GM23338 (cell line): ENCODE results near the gene FOXQ1. TPM values are rescaled to one million over a fixed set of nuclear protein-coding genes. Genes with fewer than 3 reads are reported as not detected.

Experiments
- ATAC-seq: fragments of 200-7000 bp; cut with Tn5 transposase; 3 replicates; pipeline ENCODE4 v1.9.1; 2020
- DNase-seq: peaks from one replicate; pipeline ENCODE4 v3.0.0-alpha.2; 2015; ENCODE audit warnings: low spot score
- H2AFZ ChIP-seq: fragments of 200-600 bp; sonication (generic); 2 replicates; pipeline ENCODE4 v1.8.0; 2016; ENCODE audit warnings: antibody characterized with exemption, mild to moderate bottlenecking, moderate library complexity
- H3F3A ChIP-seq: fragments of 200-600 bp; sonication (generic); replicated peaks from 2 replicates; pipeline ENCODE4 v1.8.0; 2017; ENCODE audit warnings: antibody characterized with exemption, mixed run types, low read depth
- H3K27ac ChIP-seq: fragments of 200-600 bp; sonication (generic); 2 replicates; pipeline ENCODE4 v1.6.1; 2016; ENCODE audit warnings: low read depth
- H3K27me3 ChIP-seq: fragments of 200-600 bp; sonication (generic); 2 replicates; pipeline ENCODE4 v1.8.0; 2016; ENCODE audit warnings: mild to moderate bottlenecking, mixed run types, moderate library complexity; ENCODE audit not compliant: insufficient read depth
- H3K36me3 ChIP-seq: fragments of 200-600 bp; sonication (generic); 2 replicates; pipeline ENCODE4 v1.8.0; 2016; ENCODE audit warnings: mild to moderate bottlenecking; ENCODE audit not compliant: insufficient read depth
- H3K4me1 ChIP-seq: fragments of 200-600 bp; sonication (generic); 2 replicates; pipeline ENCODE4 v1.8.0; 2016; ENCODE audit warnings: mild to moderate bottlenecking, moderate library complexity; ENCODE audit not compliant: insufficient read depth
- H3K4me2 ChIP-seq: fragments of 200-600 bp; sonication (generic); 2 replicates; pipeline ENCODE4 v1.7.1; 2017; ENCODE audit warnings: mixed run types
- H3K4me3 ChIP-seq: fragments of 200-600 bp; sonication (generic); 2 replicates; pipeline ENCODE4 v1.6.1; 2016; ENCODE audit warnings: mixed run types
- H3K79me2 ChIP-seq: fragments of 200-600 bp; sonication (generic); replicated peaks from 2 replicates; pipeline ENCODE4 v1.8.0; 2017; ENCODE audit warnings: mild to moderate bottlenecking; ENCODE audit not compliant: insufficient read depth
- H3K9me2 ChIP-seq: fragments of 200-600 bp; sonication (generic); 2 replicates; pipeline ENCODE4 v1.8.0; 2017; ENCODE audit not compliant: insufficient read depth
- H4K20me1 ChIP-seq: fragments of 200-600 bp; sonication (generic); replicated peaks from 2 replicates; pipeline ENCODE4 v1.8.0; 2017; ENCODE audit warnings: mild to moderate bottlenecking; ENCODE audit not compliant: insufficient read depth
- H3K27ac Mint-ChIP-seq: 2 replicates; pipeline ENCODE4 v1.8.0; 2020; ENCODE audit warnings: inconsistent platforms, mild to moderate bottlenecking, moderate library complexity, mixed read lengths
- H3K27me3 Mint-ChIP-seq: 3 replicates; pipeline ENCODE4 v1.8.0; 2022; ENCODE audit warnings: low read depth, mild to moderate bottlenecking, moderate library complexity, mixed read lengths, inconsistent platforms; ENCODE audit not compliant: insufficient read depth, poor library complexity
- H3K36me3 Mint-ChIP-seq: 3 replicates; pipeline ENCODE4 v1.8.0; 2021; ENCODE audit warnings: low read depth, mild to moderate bottlenecking, inconsistent platforms, moderate library complexity, mixed read lengths
- H3K4me1 Mint-ChIP-seq: 3 replicates; pipeline ENCODE4 v1.8.0; 2020; ENCODE audit warnings: mild to moderate bottlenecking, inconsistent platforms, mixed read lengths
- H3K4me3 Mint-ChIP-seq: 3 replicates; pipeline ENCODE4 v1.8.0; 2021; ENCODE audit warnings: moderate library complexity, mild to moderate bottlenecking, inconsistent platforms, mixed read lengths
- H3K9me3 Mint-ChIP-seq: 3 replicates; pipeline ENCODE4 v1.8.0; 2020; ENCODE audit warnings: moderate library complexity, mild to moderate bottlenecking, inconsistent platforms, mixed read lengths
- CREB1 ChIP-seq: fragments of 250-450 bp; sonication (Bioruptor Pico); IDR thresholded peaks from 2 replicates; pipeline ENCODE4 v1.5.0; 2020; ENCODE audit warnings: low read depth, mild to moderate bottlenecking, moderate library complexity
- CTCF ChIP-seq, 2 experiments: fragments of 200-600 bp in 1 of 2; sonication (generic) in 1 of 2; conservative IDR thresholded peaks; 2 replicates each; pipeline versions ENCODE4 v1.5.1 to v1.6.1; 2016 to 2017; ENCODE audit warnings: antibody characterized with exemption in 2 of 2, low read depth in 2 of 2, mild to moderate bottlenecking in 2 of 2, moderate library complexity in 1 of 2
- ETS1 ChIP-seq: IDR thresholded peaks from 2 replicates; pipeline ENCODE4 v1.6.1; 2016; ENCODE audit warnings: antibody characterized with exemption
- EZH2 ChIP-seq: fragments of 200-600 bp; sonication (generic); IDR thresholded peaks from one replicate; pipeline ENCODE4 v1.8.0; 2017; ENCODE audit warnings: antibody characterized with exemption, mild to moderate bottlenecking, low read depth; ENCODE audit not compliant: unreplicated experiment
- EZH2phosphoT487 ChIP-seq: fragments of 200-600 bp; sonication (generic); IDR thresholded peaks from one replicate; pipeline ENCODE4 v1.8.1; 2018; ENCODE audit warnings: antibody characterized with exemption; ENCODE audit not compliant: unreplicated experiment
- JUNB ChIP-seq: IDR thresholded peaks from one replicate; pipeline ENCODE4 v1.6.1; 2016; ENCODE audit warnings: antibody characterized with exemption; ENCODE audit not compliant: unreplicated experiment
- NANOG ChIP-seq: IDR thresholded peaks from 2 replicates; pipeline ENCODE4 v1.6.1; 2016; ENCODE audit warnings: antibody characterized with exemption, borderline replicate concordance
- POLR2AphosphoS5 ChIP-seq: IDR thresholded peaks from 2 replicates; pipeline ENCODE4 v1.6.1; 2016; ENCODE audit warnings: antibody characterized with exemption, low read depth
- STAT1 ChIP-seq: IDR thresholded peaks from one replicate; pipeline ENCODE4 v1.6.1; 2016; ENCODE audit warnings: antibody characterized with exemption; ENCODE audit not compliant: unreplicated experiment
- ZNF114 ChIP-seq: fragments of 250-450 bp; sonication (Bioruptor Pico); IDR thresholded peaks from 2 replicates; pipeline ENCODE4 v1.5.0; 2020; ENCODE audit warnings: mild to moderate bottlenecking, moderate library complexity
- ZNF331 ChIP-seq: fragments of 250-450 bp; sonication (Bioruptor Pico); IDR thresholded peaks from 2 replicates; pipeline ENCODE4 v1.5.0; 2020; ENCODE audit warnings: low read depth, mild to moderate bottlenecking, moderate library complexity
- polyA plus RNA-seq: library from polyadenylated mRNA; unstranded; fragments of >200 nt; fragmentation: Nextera tagmentation; extraction: Ambion mirVana; gene quantifications from 2 replicates; pipeline ENCODE4 v1.2.1, GENCODE V29; 2016
- total RNA-seq: library from RNA; depleted of rRNA; stranded (reverse); fragments of >200 nt; shearing (Covaris generic); gene quantifications from 2 replicates; pipeline ENCODE4 v1.2.3, GENCODE V29; 2014

FOXQ1 gene
- total and polyA plus RNA-seq, 2 experiments from 2014 or later = not detected

- Histone ChIP-seq H3K4me1 (0 out of 2 replicates have a peak, but pooled peaks cover 8% of the 10 kb centered on the region), H2AFZ (no peak overlapping the region; the same call in 1 of the 2 replicates), H3F3A (no peaks in the 10 kb centered on the region), H3K27ac (no peak overlapping the region), H3K4me3 (no peak overlapping the region), H3K36me3 (no peaks in the 10 kb centered on the region), H3K79me2 (no peaks in the 10 kb centered on the region), H3K9me2 (no peaks in the 10 kb centered on the region), H3K27me3 (no peaks in the 10 kb centered on the region), H3K4me2 (no peak overlapping the region), H4K20me1 (no peaks in the 10 kb centered on the region)
- Mint-ChIP-seq H3K27me3 (peaks cover 4% of the 10 kb centered on the region), H3K36me3 (no peaks in the 10 kb centered on the region), H3K9me3 (no peaks in the 10 kb centered on the region), H3K4me3 (no peak overlapping the region), H3K27ac (no peak overlapping the region), H3K4me1 (peaks cover 14% of the 10 kb centered on the region)
- ATAC-seq (no peak), DNase-seq (no peak)
- TF ChIP-seq CTCF (conservative IDR thresholded peaks at IDR 0.05; ENCODE audit: low read depth in 2 of 2) (no peak), ZNF114 (CRISPR knock-in tag) (no peak), EZH2 (no peak), POLR2AphosphoS5 (no peak), ZNF331 (CRISPR knock-in tag) (no peak), EZH2phosphoT487 (no peak)
These were observed 28.4 kb upstream of the FOXQ1 start for GRCh38 chr6:1283501-1283900.

DNA sequence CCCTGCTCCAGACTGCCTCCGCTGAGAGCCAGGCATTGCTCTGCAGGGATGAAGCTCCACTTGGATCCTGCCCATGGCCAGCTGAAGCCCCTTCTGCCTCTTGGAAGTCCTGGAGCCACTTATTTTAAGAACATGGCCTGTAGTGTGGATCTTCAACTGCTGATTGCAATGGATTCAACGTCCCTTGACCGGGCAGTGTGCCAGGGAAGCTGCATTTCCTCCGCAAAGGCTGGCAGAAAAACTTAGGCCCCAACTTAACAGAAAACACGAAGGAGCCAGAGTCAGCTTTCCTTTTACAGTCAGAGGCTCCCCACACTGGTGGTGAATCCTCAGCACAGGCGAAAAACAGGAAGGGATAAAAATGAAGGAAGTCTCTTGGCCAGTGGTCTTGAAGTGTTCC lies 26.3 kb upstream of the FOXQ1 start:
- no peaks in the 10 kb centered on the region for H3K36me3 ChIP-seq
- H3K27me3 ChIP-seq = no peaks in the 10 kb centered on the region
- peak overlapping the region; percentile 38; the same call in 1 of the 2 replicates for H2AFZ ChIP-seq
- H3K4me2 ChIP-seq = no peak overlapping the region
- peaks cover 4% of the 10 kb centered on the region for H3K27me3 Mint-ChIP-seq
- H3K4me1 Mint-ChIP-seq = peaks cover 14% of the 10 kb centered on the region
- H3F3A ChIP-seq = no peaks in the 10 kb centered on the region
- TF ChIP-seq EZH2 (no peak), POLR2AphosphoS5 (no peak)
- no peak overlapping the region for H3K27ac Mint-ChIP-seq
- H3K27ac ChIP-seq = no peak overlapping the region
- H3K4me3 ChIP-seq = no peak overlapping the region
- H3K4me3 Mint-ChIP-seq = no peak overlapping the region
- ATAC-seq (no peak), DNase-seq (no peak)
- H3K79me2 ChIP-seq = no peaks in the 10 kb centered on the region
- 0 out of 2 replicates have a peak, but pooled peaks cover 8% of the 10 kb centered on the region for H3K4me1 ChIP-seq
- no peaks in the 10 kb centered on the region for H3K9me2 ChIP-seq
- H3K9me3 Mint-ChIP-seq = no peaks in the 10 kb centered on the region
- H4K20me1 ChIP-seq = no peaks in the 10 kb centered on the region
- H3K36me3 Mint-ChIP-seq = no peaks in the 10 kb centered on the region

GRCh38 chr6:1285956-1286355 lies 25.9 kb upstream of the FOXQ1 start:
- H3K4me2 ChIP-seq = no peak overlapping the region
- H3K36me3 Mint-ChIP-seq = no peaks in the 10 kb centered on the region
- ATAC-seq = no peak; the same call in 2 of the 3 replicates
- TF ChIP-seq JUNB (no peak), CREB1 (CRISPR knock-in tag) (no peak), EZH2phosphoT487 (no peak), ZNF114 (CRISPR knock-in tag) (no peak), NANOG (no peak), EZH2 (no peak), ETS1 (no peak), STAT1 (no peak)

More at GRCh38 chr6:1285956-1286355, 25.9 kb upstream of the FOXQ1 start:
- H3K9me3 Mint-ChIP-seq = no peaks in the 10 kb centered on the region
- no peaks in the 10 kb centered on the region for H4K20me1 ChIP-seq
- H3K4me3 ChIP-seq = no peak overlapping the region
- no peaks in the 10 kb centered on the region for H3K36me3 ChIP-seq
- no peaks in the 10 kb centered on the region for H3K9me2 ChIP-seq
- no peaks in the 10 kb centered on the region for H3K27me3 ChIP-seq
- H3F3A ChIP-seq = no peaks in the 10 kb centered on the region
- DNase-seq = peak; percentile 14
- H3K27ac Mint-ChIP-seq = no peak overlapping the region
- 0 out of 2 replicates have a peak, but pooled peaks cover 8% of the 10 kb centered on the region for H3K4me1 ChIP-seq
- H3K79me2 ChIP-seq = no peaks in the 10 kb centered on the region
- no peak overlapping the region for H3K4me3 Mint-ChIP-seq
- peaks cover 14% of the 10 kb centered on the region for H3K4me1 Mint-ChIP-seq
- H3K27ac ChIP-seq = no peak overlapping the region
- peaks cover 5% of the 10 kb centered on the region for H3K27me3 Mint-ChIP-seq
- no peak overlapping the region; the same call in 1 of the 2 replicates for H2AFZ ChIP-seq
